WI38 (cell line): Measurements from ENCODE around the gene APRT.
"Not testable (repeated sequence)": the region's sequence is repeated elsewhere in the genome, so short reads cannot be mapped to it uniquely, and the experiment has no call there.

ENCODE experiments used
- H3K4me3 ChIP-seq: 2 replicates; pipeline ENCODE4 v1.5.1; 2011; ENCODE audit warnings: low read depth, mild to moderate bottlenecking, control low read depth, low read length
- TF ChIP-seq, protein P1 (sequence below): IDR thresholded peaks from 2 replicates; pipeline ENCODE4 v1.5.1; 2012; ENCODE audit warnings: low read depth, mild to moderate bottlenecking, control low read depth, low read length

APRT gene

DNA sequence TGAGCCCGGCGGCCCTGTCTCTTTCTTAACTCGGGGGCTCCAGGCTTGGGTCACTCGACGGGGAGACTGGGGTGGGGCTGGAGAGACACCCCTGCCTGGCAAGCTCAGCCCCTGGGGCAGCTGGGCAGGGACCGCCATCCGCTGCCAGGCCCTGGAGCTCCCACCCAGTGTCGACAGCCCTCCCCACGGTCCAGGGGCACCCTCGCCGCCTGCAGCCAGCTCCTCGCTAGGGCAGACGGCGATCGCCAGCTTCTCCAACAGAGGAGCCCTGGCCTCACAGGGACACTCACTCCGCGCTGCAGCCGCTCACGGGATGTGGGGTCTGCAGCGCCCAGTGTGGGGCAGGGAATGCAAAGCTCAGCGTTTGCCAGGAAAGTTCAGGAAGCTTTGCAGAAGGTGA is 16.0 kb upstream of the APRT start:
- H3K4me3 ChIP-seq, result no peak overlapping the region
- TF ChIP-seq, protein P1, sequence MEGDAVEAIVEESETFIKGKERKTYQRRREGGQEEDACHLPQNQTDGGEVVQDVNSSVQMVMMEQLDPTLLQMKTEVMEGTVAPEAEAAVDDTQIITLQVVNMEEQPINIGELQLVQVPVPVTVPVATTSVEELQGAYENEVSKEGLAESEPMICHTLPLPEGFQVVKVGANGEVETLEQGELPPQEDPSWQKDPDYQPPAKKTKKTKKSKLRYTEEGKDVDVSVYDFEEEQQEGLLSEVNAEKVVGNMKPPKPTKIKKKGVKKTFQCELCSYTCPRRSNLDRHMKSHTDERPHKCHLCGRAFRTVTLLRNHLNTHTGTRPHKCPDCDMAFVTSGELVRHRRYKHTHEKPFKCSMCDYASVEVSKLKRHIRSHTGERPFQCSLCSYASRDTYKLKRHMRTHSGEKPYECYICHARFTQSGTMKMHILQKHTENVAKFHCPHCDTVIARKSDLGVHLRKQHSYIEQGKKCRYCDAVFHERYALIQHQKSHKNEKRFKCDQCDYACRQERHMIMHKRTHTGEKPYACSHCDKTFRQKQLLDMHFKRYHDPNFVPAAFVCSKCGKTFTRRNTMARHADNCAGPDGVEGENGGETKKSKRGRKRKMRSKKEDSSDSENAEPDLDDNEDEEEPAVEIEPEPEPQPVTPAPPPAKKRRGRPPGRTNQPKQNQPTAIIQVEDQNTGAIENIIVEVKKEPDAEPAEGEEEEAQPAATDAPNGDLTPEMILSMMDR, result no peak

GRCh38 chr16:88826070-88826840 is 14.5 kb upstream of the APRT start:
- TF ChIP-seq, protein P1, result no peak
- H3K4me3 ChIP-seq, result no peak overlapping the region

DNA sequence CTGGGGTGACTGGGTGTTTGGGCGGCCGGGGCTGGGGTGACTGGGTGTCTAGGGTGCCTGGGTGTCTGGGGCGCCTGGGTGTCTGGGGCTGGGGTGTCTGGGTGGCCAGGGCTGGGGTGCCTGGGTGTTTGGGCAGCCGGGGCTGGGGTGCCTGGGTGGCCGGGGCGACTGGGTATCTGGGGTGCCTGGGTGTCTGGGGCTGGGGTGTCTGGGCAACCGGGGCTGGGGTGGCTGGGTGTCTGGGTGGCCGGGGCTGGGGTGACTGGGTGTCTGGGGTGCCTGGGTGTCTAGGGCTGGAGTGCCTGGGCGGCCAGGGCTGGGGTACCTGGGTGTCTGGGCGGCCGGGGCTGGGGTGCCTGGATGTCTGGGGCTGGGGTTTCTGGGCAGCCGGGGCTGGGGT is 13.4 kb upstream of the APRT start:
- TF ChIP-seq, protein P1, result no peak
- H3K4me3 ChIP-seq, result no peak overlapping the region

DNA sequence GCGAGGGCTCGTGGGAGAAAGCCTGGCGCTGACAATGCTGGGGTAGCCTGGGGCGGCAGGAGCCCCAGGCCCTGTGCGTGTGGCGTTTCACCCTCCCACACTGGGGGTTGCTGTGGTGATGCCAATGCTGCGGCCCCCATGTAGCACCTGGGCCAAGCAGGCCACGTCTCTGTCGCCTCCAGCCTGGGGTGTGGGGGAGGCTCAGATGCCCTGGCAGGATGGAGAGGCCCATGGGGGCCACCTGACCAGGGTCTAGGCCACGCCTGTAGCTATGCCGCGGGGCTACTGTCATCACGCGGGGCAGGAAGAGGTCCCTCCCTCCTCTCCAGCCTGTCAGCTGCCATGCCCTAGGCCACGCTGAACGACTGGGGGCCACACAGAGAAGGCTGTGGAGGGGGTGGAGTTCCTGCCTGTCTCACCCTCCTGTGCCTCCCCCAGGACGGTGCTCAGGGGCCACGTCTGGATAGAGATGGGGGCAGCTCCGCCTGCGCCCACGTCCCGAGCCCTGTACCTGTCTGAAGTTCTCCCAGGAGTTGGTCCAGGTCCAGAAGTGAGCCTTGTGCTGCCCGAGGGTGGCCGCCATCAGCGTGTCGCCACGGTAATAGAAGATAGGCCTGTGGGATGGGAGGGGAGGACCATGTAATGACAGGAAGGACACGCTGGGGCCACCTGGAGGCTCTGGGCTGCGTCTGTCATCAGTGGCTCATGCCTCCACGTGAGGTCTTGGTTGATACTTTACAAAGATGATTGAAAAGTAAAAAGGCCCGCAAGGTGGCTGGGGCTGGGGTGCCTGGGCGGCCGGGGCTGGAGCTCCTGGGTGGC is 12.7 kb upstream of the APRT start:
- H3K4me3 ChIP-seq, result no peak overlapping the region
- TF ChIP-seq, protein P1, result no peak

DNA sequence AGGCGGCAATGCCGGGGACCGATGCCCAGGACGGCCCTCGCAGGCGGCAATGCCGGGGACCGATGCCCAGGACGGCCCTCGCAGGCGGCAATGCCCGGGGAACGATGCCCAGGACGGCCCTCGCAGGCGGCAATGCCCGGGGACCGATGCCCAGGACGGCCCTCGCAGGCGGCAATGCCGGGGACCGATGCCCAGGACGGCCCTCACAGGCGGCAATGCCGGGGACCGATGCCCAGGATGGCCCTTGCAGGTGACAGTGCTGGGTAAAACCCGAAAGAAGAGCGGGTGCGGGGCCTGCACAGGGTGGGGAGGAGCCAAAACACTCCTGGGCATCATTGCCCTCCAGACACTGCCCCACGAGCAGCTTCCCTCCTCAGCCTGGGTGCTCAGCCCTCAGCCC is 11.9 kb upstream of the APRT start:
- H3K4me3 ChIP-seq, result not testable (repeated sequence)

- TF ChIP-seq, protein P1, result no peak
- no peak overlapping the region for H3K4me3 ChIP-seq
These were observed 10.7 kb upstream of the APRT start for GRCh38 chr16:88822281-88823040.

DNA sequence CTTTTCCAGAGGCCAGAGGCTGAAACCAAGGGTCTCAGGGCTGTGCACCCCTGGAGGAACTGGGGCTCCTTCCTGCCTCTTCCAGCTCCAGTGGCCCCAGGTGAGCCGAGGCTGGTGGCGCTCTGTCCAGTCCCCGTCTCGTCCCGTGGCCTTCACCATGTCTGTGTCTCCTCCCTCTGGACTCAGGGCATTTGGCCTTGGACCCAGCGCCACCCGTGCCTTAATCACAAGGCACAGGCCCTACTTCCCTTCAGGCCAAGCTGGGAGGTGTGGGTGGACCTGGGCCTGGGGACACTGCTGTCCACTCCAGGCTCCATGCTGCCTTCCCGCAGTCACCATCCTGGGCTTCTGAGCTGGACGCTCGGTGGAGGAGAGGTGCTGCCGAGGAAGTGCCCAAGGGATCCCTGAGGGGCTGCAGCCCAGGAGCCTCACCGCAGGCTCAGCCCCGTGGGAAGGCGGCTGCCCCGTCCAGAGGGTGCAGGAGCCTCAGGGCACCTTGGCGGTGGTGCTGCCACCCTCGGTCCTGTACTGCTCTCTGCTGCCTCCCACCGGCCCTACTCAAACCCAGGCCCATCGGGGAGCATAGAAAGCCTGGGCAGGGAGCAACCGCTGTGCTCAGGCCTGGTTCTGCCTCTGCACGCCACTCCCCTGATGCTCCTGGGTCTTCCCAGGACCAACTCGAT is 9.6 kb upstream of the APRT start:
- TF ChIP-seq, protein P1, result no peak
- no peak overlapping the region for H3K4me3 ChIP-seq
